HTR-8/SVneo (cell line): ENCODE data around the gene ZBTB8A.
"Not testable (repeated sequence)": the region's sequence is repeated elsewhere in the genome, so short reads cannot be mapped to it uniquely, and the experiment has no call there.

Experiments used
- DNase-seq: peaks from one replicate; pipeline ENCODE4 v3.0.0; 2011; ENCODE audit warnings: low spot score, mixed read lengths; ENCODE audit not compliant: insufficient read length
- FAIRE-seq: peaks from 2 replicates; lab custom pipeline; 2011; peaks lifted over from hg19 to GRCh38; lab: Jason Lieb, UNC

The ZBTB8A gene

GRCh38 chr1:32538887-32539583 is at the start of gene ZBTB8A:
ZBTB8A (plus strand) TSS chr1:32539427; CDS start chr1:32592932, 53,505 bp downstream.
- FAIRE-seq (no peak), DNase-seq (peak; percentile 54)

GRCh38 chr1:32489774-32490454 is 49.3 kb upstream of the ZBTB8A start:
- FAIRE-seq (no peak), DNase-seq (no peak)

- FAIRE-seq (no peak), DNase-seq (no peak)
These were observed 47.8 kb upstream of the ZBTB8A start for GRCh38 chr1:32491386-32491785.

- no peak for DNase-seq
- FAIRE-seq, result no peak
These were observed 45.0 kb upstream of the ZBTB8A start for GRCh38 chr1:32494196-32494595.

- FAIRE-seq (no peak), DNase-seq (no peak)
These were observed 44.4 kb upstream of the ZBTB8A start for GRCh38 chr1:32494711-32495337.

GRCh38 chr1:32496127-32496526 is 43.1 kb upstream of the ZBTB8A start:
- FAIRE-seq, result no peak
- no peak for DNase-seq

- FAIRE-seq, result no peak
- no peak for DNase-seq
These were observed 40.5 kb upstream of the ZBTB8A start for GRCh38 chr1:32498751-32499150.

GRCh38 chr1:32500387-32501209 is 38.6 kb upstream of the ZBTB8A start:
- DNase-seq (no peak), FAIRE-seq (peak; percentile 48)

GRCh38 chr1:32501865-32502264 is 37.4 kb upstream of the ZBTB8A start:
- no peak for FAIRE-seq

GRCh38 chr1:32503153-32503552 is 36.1 kb upstream of the ZBTB8A start:
- no peak for FAIRE-seq
- no peak for DNase-seq

More at GRCh38 chr1:32501865-32502264, 37.4 kb upstream of the ZBTB8A start:
- no peak for DNase-seq

- FAIRE-seq (no peak), DNase-seq (no peak)
These were observed 32.2 kb upstream of the ZBTB8A start for GRCh38 chr1:32507021-32507420.

- FAIRE-seq (no peak), DNase-seq (no peak)
These were observed 30.5 kb upstream of the ZBTB8A start for GRCh38 chr1:32508761-32509160.

- no peak for FAIRE-seq
- no peak for DNase-seq
These were observed 29.3 kb upstream of the ZBTB8A start for GRCh38 chr1:32509939-32510338.

- no peak for FAIRE-seq
- no peak for DNase-seq
These were observed 22.8 kb upstream of the ZBTB8A start for GRCh38 chr1:32516402-32516801.

GRCh38 chr1:32518976-32519375 is 20.3 kb upstream of the ZBTB8A start:
- DNase-seq (no peak), FAIRE-seq (no peak)

GRCh38 chr1:32521165-32521564 is 18.1 kb upstream of the ZBTB8A start:
- DNase-seq (no peak), FAIRE-seq (no peak)

- no peak for DNase-seq
- FAIRE-seq, result no peak
These were observed 14.2 kb upstream of the ZBTB8A start for GRCh38 chr1:32525053-32525452.

- FAIRE-seq (no peak), DNase-seq (no peak)
These were observed 13.4 kb upstream of the ZBTB8A start for GRCh38 chr1:32525661-32526444.

- not testable (repeated sequence) for FAIRE-seq
These were observed 10.7 kb upstream of the ZBTB8A start for GRCh38 chr1:32528550-32528949.

More at GRCh38 chr1:32528550-32528949, 10.7 kb upstream of the ZBTB8A start:
- DNase-seq, result not testable (repeated sequence)
